Mucosa of stomach (tissue), 1 donor: ENCODE measurements around the gene ANO2.

ENCODE experiments used
- H3K27me3 ChIP-seq: one replicate; pipeline ENCODE4 v1.7.0; 2013; ENCODE audit warnings: mild to moderate bottlenecking, low read length; ENCODE audit not compliant: control insufficient read depth, insufficient read depth
- H3K36me3 ChIP-seq: one replicate; pipeline ENCODE4 v1.7.0; 2013; ENCODE audit warnings: low read length; ENCODE audit not compliant: control insufficient read depth, insufficient read depth
- H3K4me1 ChIP-seq: one replicate; pipeline ENCODE4 v1.7.0; 2013; ENCODE audit warnings: mild to moderate bottlenecking, low read length; ENCODE audit not compliant: control insufficient read depth, insufficient read depth
- H3K4me3 ChIP-seq: one replicate; pipeline ENCODE4 v1.7.0; 2013; ENCODE audit warnings: low read length
- H3K9ac ChIP-seq: one replicate; pipeline ENCODE4 v1.7.0; 2013; ENCODE audit warnings: mild to moderate bottlenecking, low read length, moderate library complexity
- H3K9me3 ChIP-seq: one replicate; pipeline ENCODE4 v1.7.0; 2013; ENCODE audit warnings: mild to moderate bottlenecking, low read length, moderate library complexity; ENCODE audit not compliant: control insufficient read depth
- donor health status: Pancreatic carcinoma.

The ANO2 gene

GRCh38 chr12:5746036-5746908 is 198.8 kb downstream of the ANO2 start:
- Histone ChIP-seq H3K4me1 (peaks cover 6% of the 10 kb centered on the region), H3K36me3 (no peaks in the 10 kb centered on the region), H3K27me3 (no peaks in the 10 kb centered on the region), H3K9me3 (no peaks in the 10 kb centered on the region), H3K4me3 (no peak overlapping the region), H3K9ac (no peak overlapping the region)

- Histone ChIP-seq H3K27me3 (no peaks in the 10 kb centered on the region), H3K4me3 (no peak overlapping the region), H3K9ac (no peak overlapping the region), H3K9me3 (no peaks in the 10 kb centered on the region), H3K36me3 (no peaks in the 10 kb centered on the region), H3K4me1 (peaks cover 6% of the 10 kb centered on the region)
Measured at GRCh38 chr12:5745251-5745888, 199.7 kb downstream of the ANO2 start.

- Histone ChIP-seq H3K36me3 (no peaks in the 10 kb centered on the region), H3K9ac (no peak overlapping the region)
Measured at GRCh38 chr12:5742258-5742657, 202.8 kb downstream of the ANO2 start.

GRCh38 chr12:5739917-5740316 is 205.1 kb downstream of the ANO2 start:
- Histone ChIP-seq H3K27me3 (no peaks in the 10 kb centered on the region), H3K9ac (no peak overlapping the region), H3K4me1 (no peaks in the 10 kb centered on the region), H3K4me3 (no peak overlapping the region), H3K36me3 (no peaks in the 10 kb centered on the region), H3K9me3 (no peaks in the 10 kb centered on the region)

More at GRCh38 chr12:5742258-5742657, 202.8 kb downstream of the ANO2 start:
- Histone ChIP-seq H3K4me1 (peaks cover 6% of the 10 kb centered on the region), H3K4me3 (no peak overlapping the region), H3K9me3 (no peaks in the 10 kb centered on the region), H3K27me3 (no peaks in the 10 kb centered on the region)

- Histone ChIP-seq H3K9me3 (no peaks in the 10 kb centered on the region), H3K9ac (no peak overlapping the region), H3K4me3 (no peak overlapping the region), H3K36me3 (no peaks in the 10 kb centered on the region), H3K27me3 (no peaks in the 10 kb centered on the region), H3K4me1 (no peaks in the 10 kb centered on the region)
Measured at GRCh38 chr12:5737778-5738177, 207.3 kb downstream of the ANO2 start.

GRCh38 chr12:5736527-5736926 is 208.5 kb downstream of the ANO2 start:
- H3K9me3 ChIP-seq: no peaks in the 10 kb centered on the region
- H3K4me3 ChIP-seq: no peak overlapping the region
- H3K9ac ChIP-seq: no peak overlapping the region
- no peaks in the 10 kb centered on the region for H3K4me1 ChIP-seq
- H3K27me3 ChIP-seq: no peaks in the 10 kb centered on the region
- no peaks in the 10 kb centered on the region for H3K36me3 ChIP-seq

GRCh38 chr12:5736016-5736415 is 209.0 kb downstream of the ANO2 start:
- no peaks in the 10 kb centered on the region for H3K9me3 ChIP-seq
- no peaks in the 10 kb centered on the region for H3K36me3 ChIP-seq
- H3K4me3 ChIP-seq: no peak overlapping the region
- H3K4me1 ChIP-seq: no peaks in the 10 kb centered on the region
- no peaks in the 10 kb centered on the region for H3K27me3 ChIP-seq
- H3K9ac ChIP-seq: no peak overlapping the region

- Histone ChIP-seq H3K27me3 (no peaks in the 10 kb centered on the region), H3K36me3 (no peaks in the 10 kb centered on the region), H3K4me3 (no peak overlapping the region), H3K9ac (no peak overlapping the region), H3K9me3 (no peaks in the 10 kb centered on the region), H3K4me1 (no peaks in the 10 kb centered on the region)
Measured at GRCh38 chr12:5733916-5734315, 211.1 kb downstream of the ANO2 start.

GRCh38 chr12:5733136-5733755 is 211.8 kb downstream of the ANO2 start:
- Histone ChIP-seq H3K4me3 (no peak overlapping the region), H3K27me3 (no peaks in the 10 kb centered on the region), H3K36me3 (no peaks in the 10 kb centered on the region)

GRCh38 chr12:5730962-5731361 is 214.1 kb downstream of the ANO2 start:
- Histone ChIP-seq H3K27me3 (no peaks in the 10 kb centered on the region), H3K4me1 (no peaks in the 10 kb centered on the region), H3K36me3 (no peaks in the 10 kb centered on the region), H3K9me3 (no peaks in the 10 kb centered on the region), H3K4me3 (no peak overlapping the region), H3K9ac (no peak overlapping the region)

More at GRCh38 chr12:5733136-5733755, 211.8 kb downstream of the ANO2 start:
- no peaks in the 10 kb centered on the region for H3K9me3 ChIP-seq
- H3K9ac ChIP-seq: no peak overlapping the region
- H3K4me1 ChIP-seq: no peaks in the 10 kb centered on the region

- Histone ChIP-seq H3K4me1 (no peaks in the 10 kb centered on the region), H3K9me3 (no peaks in the 10 kb centered on the region)
Measured at GRCh38 chr12:5723711-5724252, 221.3 kb downstream of the ANO2 start.

GRCh38 chr12:5723071-5723470 is 222.0 kb downstream of the ANO2 start:
- H3K4me1 ChIP-seq: no peaks in the 10 kb centered on the region
- H3K27me3 ChIP-seq: no peaks in the 10 kb centered on the region
- no peaks in the 10 kb centered on the region for H3K9me3 ChIP-seq
- H3K4me3 ChIP-seq: no peak overlapping the region
- no peaks in the 10 kb centered on the region for H3K36me3 ChIP-seq
- no peak overlapping the region for H3K9ac ChIP-seq

More at GRCh38 chr12:5723711-5724252, 221.3 kb downstream of the ANO2 start:
- Histone ChIP-seq H3K36me3 (no peaks in the 10 kb centered on the region), H3K9ac (no peak overlapping the region), H3K4me3 (no peak overlapping the region), H3K27me3 (no peaks in the 10 kb centered on the region)
